NT2/D1 (cell line): Measurements from ENCODE around the gene NFATC4.

Source experiments
- SUZ12 ChIP-seq: IDR thresholded peaks from 2 replicates; pipeline ENCODE4 v1.6.1; 2011; ENCODE audit not compliant: insufficient read length, insufficient read depth; ENCODE audit errors: extremely low read depth
- YY1 ChIP-seq: IDR thresholded peaks from 2 replicates; pipeline ENCODE4 v1.6.1; 2011; ENCODE audit not compliant: insufficient read length, insufficient read depth
- ZNF274 ChIP-seq: IDR thresholded peaks from 2 replicates; pipeline ENCODE4 v1.6.1; 2011; ENCODE audit warnings: mild to moderate bottlenecking, low read depth, low read length

DNA sequence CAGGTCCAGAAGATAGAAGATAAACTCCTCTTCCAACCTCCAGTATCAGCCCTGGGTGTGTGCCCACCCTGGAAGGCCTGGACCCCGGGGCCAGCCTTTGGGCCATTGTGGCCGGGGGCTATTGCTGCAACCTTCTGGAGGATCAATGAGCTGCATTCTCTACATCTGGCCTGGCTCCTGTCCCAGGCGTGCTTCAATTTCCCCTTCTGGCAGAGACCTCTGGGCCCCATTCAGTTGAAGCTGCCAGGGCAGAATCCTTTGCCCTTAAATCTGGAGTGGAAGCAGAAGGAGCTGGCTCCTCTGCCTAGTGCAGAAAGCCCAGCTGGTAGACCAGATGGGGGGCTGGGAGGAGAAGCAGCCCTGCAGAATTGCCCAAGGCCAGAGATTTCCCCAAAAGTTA is 40.8 kb downstream of the NFATC4 start:
- TF ChIP-seq ZNF274 (no peak), YY1 (no peak), SUZ12 (no peak)
